K562 (cell line): ENCODE measurements around the gene HDHD3. TPM values are rescaled to one million over a fixed set of nuclear protein-coding genes. Genes with fewer than 3 reads are reported as not detected.

ENCODE experiments used
- CBX1 ChIP-seq: sonication (generic); IDR thresholded peaks from 2 replicates; pipeline ENCODE4 v1.6.1; 2016; ENCODE audit warnings: antibody characterized with exemption, low read depth, mild to moderate bottlenecking
- CC2D1A ChIP-seq: fragments of 450-650 bp; IDR thresholded peaks from 2 replicates; pipeline ENCODE4 v1.6.1; 2017; ENCODE audit warnings: mild to moderate bottlenecking
- CEBPB ChIP-seq: fragments of 450-650 bp; IDR thresholded peaks from 2 replicates; pipeline ENCODE4 v1.6.1; 2016; ENCODE audit warnings: missing genetic modification characterization, missing compliant biosample characterization
- E2F3 ChIP-seq: fragments of 250-450 bp; sonication (Bioruptor Pico); IDR thresholded peaks from 2 replicates; pipeline ENCODE4 v1.4.0; 2020; ENCODE audit warnings: mild to moderate bottlenecking
- ELK3 ChIP-seq: fragments of 450-650 bp; formaldehyde crosslinking; IDR thresholded peaks from 2 replicates; pipeline ENCODE4 v1.4.0; 2020; ENCODE audit warnings: mild to moderate bottlenecking
- ETV6 ChIP-seq, 3 experiments: fragments of 150-350 bp in 1 of 3; sonication (generic) in 1 of 3; formaldehyde crosslinking in 1 of 3; IDR thresholded peaks; 2 replicates each; pipeline versions ENCODE4 v1.6.1 to v1.8.0; 2014 to 2022; ENCODE audit warnings: borderline replicate concordance in 2 of 3, low read depth in 2 of 3, antibody characterized with exemption in 1 of 3, low read length in 1 of 3, mild to moderate bottlenecking in 1 of 3, missing genetic modification reagents in 1 of 3
- FOXJ3 ChIP-seq: sonication (generic); formaldehyde crosslinking; IDR thresholded peaks from 2 replicates; pipeline ENCODE4 v1.4.0; 2020; ENCODE audit warnings: mild to moderate bottlenecking, missing genetic modification reagents
- GABPB2 ChIP-seq: fragments of 250-450 bp; sonication (Bioruptor Pico); conservative IDR thresholded peaks from 2 replicates; pipeline ENCODE4 v1.5.1; 2021; ENCODE audit warnings: mild to moderate bottlenecking
- LCOR ChIP-seq: sonication (generic); formaldehyde crosslinking; IDR thresholded peaks from 2 replicates; pipeline ENCODE4 v1.8.0; 2022; ENCODE audit warnings: mild to moderate bottlenecking, missing genetic modification reagents
- MED1 ChIP-seq: sonication (generic); formaldehyde crosslinking; IDR thresholded peaks from 2 replicates; pipeline ENCODE4 v1.8.1; 2023; ENCODE audit warnings: missing genetic modification reagents, borderline replicate concordance
- PHF20 ChIP-seq: fragments of 450-650 bp; IDR thresholded peaks from 2 replicates; pipeline ENCODE4 v1.6.1; 2018; ENCODE audit not compliant: partially characterized antibody
- PURB ChIP-seq: sonication (generic); formaldehyde crosslinking; IDR thresholded peaks from 2 replicates; pipeline ENCODE4 v1.9.0; 2021; ENCODE audit warnings: low read depth, mild to moderate bottlenecking, missing genetic modification reagents
- PYGO2 ChIP-seq: fragments of 450-650 bp; IDR thresholded peaks from 2 replicates; pipeline ENCODE4 v1.6.1; 2016; ENCODE audit warnings: mild to moderate bottlenecking, missing genetic modification characterization, moderate library complexity, missing compliant biosample characterization
- RAD51 ChIP-seq: fragments of 450-650 bp; IDR thresholded peaks from 2 replicates; pipeline ENCODE4 v1.7.1; 2016; ENCODE audit warnings: low read depth, mild to moderate bottlenecking, borderline replicate concordance
- RBM15 ChIP-seq: fragments of 200-400 bp; formaldehyde crosslinking; IDR thresholded peaks from 2 replicates; pipeline ENCODE4 v1.6.1; 2018; ENCODE audit warnings: mild to moderate bottlenecking, low read length, moderate library complexity; ENCODE audit not compliant: insufficient read depth
- RBM25 ChIP-seq: fragments of 200-400 bp; formaldehyde crosslinking; IDR thresholded peaks from 2 replicates; pipeline ENCODE4 v1.6.1; 2018; ENCODE audit warnings: low read length, low read depth, moderate library complexity; ENCODE audit not compliant: severe bottlenecking
- SETDB1 ChIP-seq: IDR thresholded peaks from one replicate; pipeline ENCODE4 v1.6.1; 2012; ENCODE audit warnings: low read length, control low read depth, inconsistent platforms
- SPI1 ChIP-seq: IDR thresholded peaks from 2 replicates; pipeline ENCODE4 v1.6.1; 2011; ENCODE audit warnings: low read depth, low read length, control low read depth, borderline replicate concordance
- TAF1 ChIP-seq: IDR thresholded peaks from 2 replicates; pipeline ENCODE4 v1.6.1; 2011; ENCODE audit warnings: mild to moderate bottlenecking, low read length, moderate library complexity; ENCODE audit not compliant: insufficient read depth, control insufficient read depth, severe bottlenecking; ENCODE audit errors: extremely low read depth
- THAP12 ChIP-seq: fragments of 250-450 bp; sonication (Bioruptor Pico); IDR thresholded peaks from 2 replicates; pipeline ENCODE4 v1.9.0; 2021; ENCODE audit warnings: mild to moderate bottlenecking, inconsistent platforms
- ZNF174 ChIP-seq: fragments of 250-450 bp; sonication (Bioruptor Pico); IDR thresholded peaks from 2 replicates; pipeline ENCODE4 v1.4.0; 2020; ENCODE audit warnings: mild to moderate bottlenecking
- ZNF263 ChIP-seq: sonication (generic); formaldehyde crosslinking; IDR thresholded peaks from 2 replicates; pipeline ENCODE4 v1.8.0; 2022; ENCODE audit warnings: mild to moderate bottlenecking, missing genetic modification reagents, borderline replicate concordance
- ZNF57 ChIP-seq: fragments of 450-650 bp; formaldehyde crosslinking; IDR thresholded peaks from 2 replicates; pipeline ENCODE4 v1.4.0; 2020; ENCODE audit warnings: mild to moderate bottlenecking, moderate library complexity
- ZNF584 ChIP-seq: fragments of 200-800 bp; sonication (Bioruptor generic); IDR thresholded peaks from 2 replicates; pipeline ENCODE4 v1.6.1; 2016; ENCODE audit warnings: low read depth, mild to moderate bottlenecking, missing genetic modification characterization, missing compliant biosample characterization
- polyA plus RNA-seq, 8 experiments: library from polyadenylated mRNA; depleted of rRNA in 4 of 8; stranded (reverse) in 5 of 8; unstranded in 3 of 8; fragments of >200 nt; fragmentation: Nextera tagmentation in 2 of 8; fragmentation: Illumina TruSeq in 1 of 8; extraction: Ambion mirVana in 2 of 8; extraction: Trizol in 1 of 8; gene quantifications; 2 replicates each; pipeline versions ENCODE4 v1.2.1 to v1.2.3, GENCODE V29; 2011 to 2014; ENCODE audit warnings: inconsistent platforms in 1 of 8, missing spikeins in 1 of 8
- total RNA-seq, 7 experiments: library from RNA; depleted of rRNA in 6 of 7; stranded (reverse); fragments of >200 nt in 6 of 7; fragmentation: Illumina TruSeq in 2 of 7; extraction: Trizol in 2 of 7; gene quantifications; 2 replicates each; pipeline versions ENCODE4 v1.2.1 to v1.2.3, GENCODE V29; 2011 to 2021; ENCODE audit warnings: low replicate concordance in 1 of 7
- TF ChIP-seq, protein P1 (sequence below): fragments of 450-650 bp; IDR thresholded peaks from 2 replicates; pipeline ENCODE4 v1.6.1; 2017; ENCODE audit warnings: mild to moderate bottlenecking, moderate library complexity

HDHD3 gene
- total and polyA plus RNA-seq, 9 of the 15 experiments (the other 6 are each of a cell fraction or from before 2014, with no cell fraction given), result 1.1 to 19.1 (median 10.9) TPM

GRCh38 chr9:113345671-113346070 is 31.1 kb downstream of the HDHD3 start (continued):
- TF ChIP-seq ZNF174 (0 out of 2 replicates have a peak, but pooled peaks have one; percentile 25), THAP12 (CRISPR knock-in tag) (no peak), RBM15 (no peak), ELK3 (CRISPR knock-in tag) (0 out of 2 replicates have a peak, but pooled peaks have one; percentile 60), LCOR (no peak), CC2D1A (no peak), ETV6 (IDR thresholded peaks at IDR 0.05; ENCODE audit: borderline replicate concordance in 1 of 2, low read depth in 2 of 2, low read length in 1 of 2) (no peak), ETV6 (CRISPR knock-in tag; IDR thresholded peaks at IDR 0.05; ENCODE audit: borderline replicate concordance) (no peak), ZNF263 (no peak), RAD51 (no peak), E2F3 (CRISPR knock-in tag) (peak; percentile 85), ZNF57 (CRISPR knock-in tag) (no peak), CEBPB (tag) (no peak), PYGO2 (tag) (peak; percentile 95), PHF20 (no peak), MED1 (CRISPR knock-in tag) (no peak), FOXJ3 (no peak), PURB (no peak), SETDB1 (no peak), ZNF584 (CRISPR knock-in tag) (peak; percentile 84), SPI1 (no peak), GABPB2 (no peak), RBM25 (no peak), TAF1 (no peak), CBX1 (no peak)
- TF ChIP-seq, protein P1, sequence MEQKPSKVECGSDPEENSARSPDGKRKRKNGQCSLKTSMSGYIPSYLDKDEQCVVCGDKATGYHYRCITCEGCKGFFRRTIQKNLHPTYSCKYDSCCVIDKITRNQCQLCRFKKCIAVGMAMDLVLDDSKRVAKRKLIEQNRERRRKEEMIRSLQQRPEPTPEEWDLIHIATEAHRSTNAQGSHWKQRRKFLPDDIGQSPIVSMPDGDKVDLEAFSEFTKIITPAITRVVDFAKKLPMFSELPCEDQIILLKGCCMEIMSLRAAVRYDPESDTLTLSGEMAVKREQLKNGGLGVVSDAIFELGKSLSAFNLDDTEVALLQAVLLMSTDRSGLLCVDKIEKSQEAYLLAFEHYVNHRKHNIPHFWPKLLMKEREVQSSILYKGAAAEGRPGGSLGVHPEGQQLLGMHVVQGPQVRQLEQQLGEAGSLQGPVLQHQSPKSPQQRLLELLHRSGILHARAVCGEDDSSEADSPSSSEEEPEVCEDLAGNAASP, result no peak
